ENCODE data around the gene TMBIM4.

TMBIM4 gene

DNA sequence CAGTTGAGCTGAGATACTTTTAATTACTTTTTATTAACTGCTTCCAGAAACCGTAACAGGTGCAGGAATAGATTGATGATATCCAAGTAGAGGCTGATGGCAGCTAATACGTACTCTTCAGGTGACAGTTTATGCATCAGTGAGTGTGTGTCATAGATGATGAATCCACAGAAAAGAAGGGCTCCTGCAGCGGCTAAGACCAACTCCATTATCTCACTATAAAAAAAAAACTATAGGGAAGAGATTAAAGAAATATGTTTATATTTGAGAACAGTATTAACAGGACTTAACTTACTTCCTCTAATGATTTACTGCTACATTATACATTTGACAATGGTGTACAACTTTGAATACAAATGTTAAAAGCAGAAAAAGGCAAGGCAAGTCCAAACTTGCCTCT lies 31.9 kb downstream of the TMBIM4 start:
- no peak for DNase-seq

DNA sequence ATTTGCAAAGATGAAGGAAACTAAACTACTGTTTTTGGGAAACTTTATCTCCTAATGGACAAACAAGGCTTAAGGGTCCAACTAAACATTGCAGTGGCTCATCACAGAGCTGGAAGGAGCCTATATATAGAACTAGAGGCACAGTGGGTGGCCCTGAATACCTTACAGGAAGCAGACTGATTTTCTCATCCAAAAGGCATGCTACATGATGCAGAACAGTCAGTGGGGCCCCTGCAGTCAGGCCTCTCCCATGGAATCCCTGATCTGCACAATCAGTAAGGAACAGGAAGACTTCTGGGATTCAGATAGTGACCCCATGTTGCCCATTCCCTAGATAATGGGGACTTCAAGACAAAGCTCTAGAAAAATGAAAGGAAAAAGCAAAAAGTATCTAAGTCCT lies 37.4 kb downstream of the TMBIM4 start:
- DNase-seq: peak; percentile 90

DNA sequence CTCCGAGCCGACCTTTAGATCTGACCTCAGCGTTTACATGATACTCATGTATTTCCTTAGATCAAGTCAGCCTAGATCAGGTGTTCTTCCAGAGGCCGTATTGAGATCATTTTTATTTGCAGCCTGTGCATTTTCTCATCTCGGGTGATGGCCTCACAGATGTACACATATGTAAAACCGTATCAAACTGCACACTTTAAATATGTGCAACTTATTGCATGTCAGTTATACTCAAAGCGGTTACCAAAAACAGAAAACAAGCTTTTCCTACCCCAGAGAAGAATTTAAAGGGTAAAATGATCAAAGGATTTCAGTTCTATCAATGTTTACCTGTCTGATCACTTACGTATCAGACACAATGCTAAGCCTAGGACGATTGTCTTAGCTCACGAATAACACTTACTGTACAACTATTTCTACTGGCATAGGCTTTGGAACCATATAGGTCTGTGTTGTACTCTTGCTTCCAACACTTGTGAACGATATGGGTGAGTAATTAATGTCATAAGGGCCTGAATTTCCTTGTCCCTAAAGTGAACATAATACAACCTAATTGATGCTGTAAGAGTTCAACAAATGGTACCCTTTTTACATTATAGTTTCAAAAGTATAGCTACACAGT lies 38.6 kb downstream of the TMBIM4 start:
- DNase-seq: no peak

DNA sequence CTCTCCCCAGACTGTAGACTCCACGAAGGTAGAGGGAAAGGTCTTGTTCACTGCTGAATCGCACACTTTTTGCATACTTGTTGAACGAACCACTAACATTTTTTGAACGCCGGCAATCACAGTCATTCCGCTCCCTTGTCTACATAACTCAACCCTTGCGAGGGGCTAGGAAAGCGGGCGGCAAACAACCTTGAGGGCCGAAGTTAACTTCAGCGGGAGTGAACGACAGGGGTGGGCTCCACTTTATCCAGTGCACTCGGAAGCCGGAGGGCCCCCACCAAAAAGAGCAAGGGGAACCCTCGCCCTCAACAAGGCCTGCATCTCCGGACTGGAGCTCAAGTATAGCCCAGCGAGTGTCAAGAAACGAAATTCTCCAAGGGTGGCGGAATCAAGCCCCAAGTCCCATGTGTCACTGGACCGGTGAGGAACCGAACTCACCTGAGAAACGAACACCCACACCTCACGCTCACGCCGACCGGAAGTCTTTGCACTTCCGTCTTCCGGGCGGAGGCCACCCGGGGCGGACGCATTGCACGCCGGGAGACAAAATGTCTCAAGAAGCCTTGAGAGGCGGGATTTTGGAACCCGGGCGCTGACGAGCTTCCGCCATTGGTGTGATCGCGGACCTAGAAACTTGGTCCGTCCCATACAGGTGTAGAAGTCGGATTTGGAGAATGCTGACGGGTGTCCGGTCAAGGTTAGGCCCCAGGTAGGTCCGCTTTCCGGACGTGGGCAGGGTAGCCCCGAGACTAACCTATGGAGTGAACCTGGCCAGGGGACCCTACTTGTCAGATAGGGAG lies 39.3 kb downstream of the TMBIM4 start, which contains the start of gene LLPH:
LLPH (minus strand) TSS at position 484 of the 800 bp plus-strand sequence. CDS start 1,644 bp downstream, outside the sequence.
- DNase-seq: peak; percentile 86

DNA sequence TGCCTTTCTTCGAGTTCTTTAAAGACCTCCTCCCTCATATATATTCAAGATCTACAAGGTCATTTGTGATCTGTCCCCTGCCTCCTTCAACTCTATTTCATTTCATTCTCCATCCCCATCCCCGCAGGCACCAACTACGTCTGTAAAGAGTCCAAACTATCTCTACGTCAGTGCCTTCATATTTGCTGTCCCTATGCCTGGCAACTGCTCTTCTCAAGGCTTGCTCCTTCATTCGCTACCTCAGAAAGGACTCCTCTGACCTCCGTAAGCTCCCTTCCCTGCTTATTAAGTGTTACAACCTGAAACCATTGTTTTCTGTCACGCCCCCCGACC lies 39.9 kb downstream of the TMBIM4 start:
- no peak for DNase-seq

DNA sequence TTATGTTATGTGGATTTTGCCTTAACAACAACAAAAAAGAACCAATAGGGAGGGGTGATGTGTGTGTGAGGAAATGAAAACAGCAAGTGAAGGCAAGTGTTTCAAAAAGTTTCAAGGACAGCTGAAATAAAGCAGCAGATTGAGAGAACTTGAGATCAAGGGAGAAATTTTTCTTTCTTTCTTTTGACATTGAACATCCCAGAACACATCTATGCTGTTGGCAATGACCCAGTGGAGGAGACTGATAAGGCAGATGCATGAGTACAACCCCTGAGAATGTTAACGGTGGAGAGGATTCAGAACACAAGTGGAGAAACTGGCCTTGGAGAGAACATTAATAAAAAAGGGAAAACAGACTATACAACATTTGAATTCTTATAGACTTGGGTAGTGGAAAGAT lies 42.1 kb downstream of the TMBIM4 start:
- no peak for DNase-seq

DNA sequence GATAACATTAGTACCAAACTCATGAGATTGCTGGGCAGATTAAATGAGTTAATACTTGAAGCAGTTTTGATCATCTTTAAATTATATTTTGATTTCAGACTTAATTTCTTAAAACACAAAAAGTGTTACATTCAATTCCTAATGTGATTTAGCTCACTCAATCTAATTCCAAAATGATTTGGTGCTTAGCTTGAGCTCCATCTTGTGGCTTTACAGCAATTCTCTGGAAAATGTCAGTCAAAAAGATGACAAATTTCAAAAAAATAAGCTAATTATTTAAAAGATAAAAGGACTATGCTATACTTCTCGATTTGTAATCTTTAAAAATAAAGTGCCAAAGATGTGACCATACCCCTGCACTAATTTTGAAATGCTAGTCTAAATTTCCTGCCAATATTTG lies 49.3 kb downstream of the TMBIM4 start:
- DNase-seq: no peak

DNA sequence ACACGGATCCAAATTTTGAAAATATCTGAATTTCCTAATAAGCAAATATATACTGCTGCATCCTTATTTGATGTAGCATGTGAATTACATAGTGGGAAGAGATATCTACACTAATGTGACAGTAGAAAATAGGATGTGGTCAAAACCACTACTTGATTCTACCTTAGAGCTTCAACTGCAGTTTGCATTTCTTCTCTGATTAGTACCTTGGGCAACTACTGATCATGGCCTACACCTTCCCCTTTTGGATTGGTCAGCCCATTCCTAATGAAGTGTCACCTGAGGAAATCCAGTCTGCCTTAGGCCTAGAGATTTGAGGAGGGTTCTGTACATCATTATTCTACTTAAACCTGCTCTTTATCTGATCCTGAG lies 49.9 kb downstream of the TMBIM4 start:
- DNase-seq: no peak

DNA sequence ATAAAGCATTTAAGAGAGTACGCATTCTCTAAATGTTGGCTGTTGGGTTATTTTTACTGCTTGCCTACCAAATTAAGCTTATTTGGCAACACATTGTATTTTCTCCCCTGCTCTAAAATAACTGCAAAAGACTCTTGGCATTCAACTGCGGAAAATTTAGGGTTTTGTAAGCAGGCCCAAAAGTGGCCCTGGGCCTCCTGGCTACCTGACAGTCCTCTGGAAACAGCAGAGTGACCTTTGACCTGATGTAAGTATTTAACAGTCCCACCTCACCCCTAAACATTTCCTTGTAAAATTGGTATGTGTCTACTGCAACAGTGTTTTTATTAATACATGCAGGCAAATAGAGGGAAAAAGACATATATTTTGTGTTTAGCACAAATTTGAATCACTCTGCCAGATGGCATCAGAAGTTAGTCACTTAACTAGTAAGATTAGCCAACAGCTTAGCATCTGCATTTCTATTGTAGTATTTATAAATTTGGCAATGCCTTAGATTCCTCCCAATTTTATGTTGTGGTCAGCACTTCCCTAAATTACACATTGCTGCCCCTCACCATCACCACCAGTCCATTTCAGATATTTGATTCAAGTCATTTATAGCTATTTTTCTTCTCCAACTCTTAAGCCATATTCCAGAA lies 50.4 kb downstream of the TMBIM4 start:
- DNase-seq: peak; percentile 58

DNA sequence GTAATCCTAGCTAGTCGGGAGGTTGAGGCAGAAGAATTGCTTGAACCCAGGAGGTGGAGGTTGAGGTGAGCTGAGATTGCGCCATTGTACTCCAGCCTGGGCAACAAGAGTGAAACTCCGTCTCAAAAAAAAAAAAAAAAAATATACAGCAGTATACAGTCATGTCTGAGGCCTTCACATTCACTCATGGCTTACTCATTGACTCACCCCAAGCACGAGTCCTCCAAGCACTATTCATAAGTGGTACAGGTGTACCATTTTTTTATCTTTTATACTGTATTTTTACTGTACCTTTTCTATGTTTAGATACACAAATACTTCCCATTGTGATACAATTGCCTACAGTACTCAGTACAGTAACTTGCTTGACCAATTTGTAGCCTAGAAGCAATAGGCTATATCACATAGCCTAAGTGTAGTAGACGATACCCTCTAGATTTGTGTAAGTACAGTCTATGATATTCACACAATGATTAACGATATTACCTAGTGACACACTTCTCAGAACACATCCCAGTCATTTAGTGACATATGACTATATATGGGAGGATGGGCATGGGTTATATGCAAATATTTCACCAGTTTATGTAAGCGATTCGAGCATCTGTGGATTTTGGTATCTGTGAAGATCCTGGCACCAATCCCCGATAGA lies 51.4 kb downstream of the TMBIM4 start:
- peak; percentile 76 for DNase-seq

DNA sequence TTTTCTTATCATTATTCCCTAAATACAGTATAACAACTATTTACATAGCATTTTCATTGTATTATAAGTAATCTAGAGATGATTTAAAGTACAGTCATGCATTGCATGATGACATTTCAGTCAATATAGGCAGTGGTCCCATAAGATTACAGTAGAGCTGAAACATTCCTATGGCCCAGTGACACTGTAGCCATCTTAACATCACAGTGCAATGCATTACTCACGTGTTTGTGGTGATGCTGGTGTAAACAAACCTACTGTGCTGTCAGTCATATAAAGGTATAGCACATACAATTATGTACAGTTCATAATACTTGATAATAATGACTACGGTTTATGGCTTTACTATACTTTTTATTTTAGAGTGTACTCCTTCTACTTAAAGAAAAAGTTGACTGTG lies 52.6 kb downstream of the TMBIM4 start:
- DNase-seq: no peak

DNA sequence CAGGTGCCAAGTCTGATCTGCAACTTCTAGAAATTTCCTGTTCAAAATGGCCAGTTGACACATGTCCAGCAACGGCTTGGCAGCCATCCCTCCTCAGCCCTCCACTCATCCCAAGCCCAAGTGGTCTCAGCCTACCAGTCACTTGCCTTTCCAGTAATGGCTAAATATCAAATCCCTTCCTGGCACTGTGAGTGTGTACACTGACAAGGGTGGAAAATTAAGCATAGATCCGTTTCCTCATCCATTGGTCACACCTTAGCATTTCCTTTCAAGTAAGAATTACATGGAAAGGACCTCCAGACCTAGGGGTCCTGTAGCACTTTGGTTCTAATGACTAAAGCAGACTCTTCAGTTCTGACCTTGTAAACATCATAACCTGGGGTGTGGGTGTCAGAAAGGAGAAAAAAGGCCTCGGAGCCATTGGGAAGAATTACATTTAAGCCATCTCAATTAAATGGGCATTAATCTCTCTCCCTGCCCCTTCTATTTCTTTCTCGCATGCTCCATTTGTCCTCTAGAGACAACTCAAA lies 54.7 kb downstream of the TMBIM4 start:
- DNase-seq: no peak

DNA sequence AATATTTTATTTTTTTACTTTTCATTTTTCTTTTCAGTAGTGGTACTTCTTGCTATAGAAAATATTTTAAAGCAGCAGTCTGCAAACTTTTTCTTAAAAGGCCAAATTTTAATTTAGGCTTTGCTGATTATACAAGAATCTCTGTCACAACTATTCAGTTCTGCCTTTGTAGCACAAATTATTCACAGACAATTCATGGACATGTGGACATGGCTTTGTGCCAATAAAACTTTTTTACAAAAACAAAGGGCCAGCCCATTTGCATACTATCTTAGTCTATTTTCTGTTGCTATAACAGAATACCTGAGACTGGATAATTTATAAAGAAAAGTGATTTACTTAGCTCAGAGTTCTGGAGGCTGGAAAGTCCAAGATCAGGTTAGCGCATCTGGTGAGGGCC lies 56.3 kb downstream of the TMBIM4 start:
- DNase-seq: no peak

DNA sequence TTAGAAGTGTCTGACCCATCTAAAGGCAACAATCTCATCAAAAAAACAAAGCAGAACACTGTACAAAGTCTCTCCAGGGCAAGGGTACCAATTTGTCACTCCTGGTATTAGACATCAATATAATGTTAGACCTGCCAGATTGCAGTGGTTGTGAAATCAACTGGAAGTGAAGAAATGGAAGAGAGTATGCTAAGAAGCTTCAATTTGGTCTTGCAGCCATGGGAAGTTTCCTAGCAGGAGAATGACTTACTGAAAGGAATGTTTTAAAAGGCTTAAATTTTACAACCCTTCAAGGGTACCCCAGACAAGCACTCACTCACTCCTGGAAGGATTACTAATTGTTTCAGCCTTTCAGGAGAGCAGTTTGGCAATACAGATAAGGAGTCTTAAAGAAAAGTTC lies 58.2 kb downstream of the TMBIM4 start:
- DNase-seq: peak; percentile 46

DNA sequence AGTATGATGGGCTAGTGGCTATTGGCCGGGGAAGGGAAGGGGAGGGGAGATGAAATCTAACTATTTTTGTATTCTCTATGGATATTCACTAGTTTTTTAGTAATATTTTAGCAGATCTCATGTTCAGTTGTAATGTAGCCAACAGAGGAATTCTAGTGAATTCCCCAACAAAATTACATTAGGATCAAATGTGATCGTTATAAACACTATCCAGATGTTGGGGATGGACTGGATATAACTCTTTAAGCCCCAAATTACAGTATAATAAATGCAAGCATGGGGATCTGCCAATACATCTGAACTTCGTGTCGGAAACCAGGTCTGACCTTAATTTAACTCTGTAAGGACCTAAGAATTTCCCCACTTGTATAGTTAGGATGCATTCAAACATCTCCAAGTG lies 60.7 kb downstream of the TMBIM4 start:
- DNase-seq: no peak

DNA sequence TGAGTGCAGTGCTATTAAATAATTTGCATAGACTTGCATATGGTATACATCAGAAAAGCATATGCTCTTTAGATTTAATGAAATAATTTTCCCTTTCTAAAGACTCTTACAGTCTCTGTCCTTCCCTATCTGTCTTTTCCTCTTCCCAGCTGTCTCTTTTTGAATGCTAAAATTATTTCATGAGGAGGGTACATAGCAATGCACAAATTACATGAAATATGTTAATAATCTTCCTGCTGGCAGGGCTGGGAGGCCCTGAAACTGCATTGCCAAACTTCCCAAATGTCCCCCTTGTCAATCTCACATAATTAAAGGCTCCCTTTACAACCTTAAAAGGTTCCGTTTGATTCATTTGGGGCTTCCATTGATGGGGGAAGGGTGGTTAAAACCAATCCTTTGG lies 61.4 kb downstream of the TMBIM4 start:
- no peak for DNase-seq

DNA sequence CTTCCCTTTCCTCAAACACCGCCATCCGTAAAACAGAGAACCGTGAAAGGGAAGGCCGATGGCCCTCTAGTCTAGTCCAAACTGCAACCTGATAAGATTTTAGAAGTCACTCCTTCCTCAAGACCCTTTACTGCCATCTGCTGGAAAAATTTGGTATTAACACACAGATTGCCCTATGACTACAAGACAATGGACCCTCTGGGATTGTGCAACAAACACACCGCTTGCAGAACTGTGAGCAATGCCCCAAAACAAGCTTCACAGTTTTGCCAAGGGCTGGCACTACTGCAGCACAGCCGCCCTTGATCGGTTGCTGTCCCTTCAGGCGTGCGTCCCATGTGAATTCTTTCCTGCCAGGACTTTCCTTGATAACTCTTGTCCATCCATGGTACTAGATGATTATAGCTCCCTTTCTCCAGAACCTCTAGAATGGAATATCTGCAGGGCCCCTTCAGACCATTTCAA lies 62.3 kb downstream of the TMBIM4 start:
- peak; percentile 87 for DNase-seq

DNA sequence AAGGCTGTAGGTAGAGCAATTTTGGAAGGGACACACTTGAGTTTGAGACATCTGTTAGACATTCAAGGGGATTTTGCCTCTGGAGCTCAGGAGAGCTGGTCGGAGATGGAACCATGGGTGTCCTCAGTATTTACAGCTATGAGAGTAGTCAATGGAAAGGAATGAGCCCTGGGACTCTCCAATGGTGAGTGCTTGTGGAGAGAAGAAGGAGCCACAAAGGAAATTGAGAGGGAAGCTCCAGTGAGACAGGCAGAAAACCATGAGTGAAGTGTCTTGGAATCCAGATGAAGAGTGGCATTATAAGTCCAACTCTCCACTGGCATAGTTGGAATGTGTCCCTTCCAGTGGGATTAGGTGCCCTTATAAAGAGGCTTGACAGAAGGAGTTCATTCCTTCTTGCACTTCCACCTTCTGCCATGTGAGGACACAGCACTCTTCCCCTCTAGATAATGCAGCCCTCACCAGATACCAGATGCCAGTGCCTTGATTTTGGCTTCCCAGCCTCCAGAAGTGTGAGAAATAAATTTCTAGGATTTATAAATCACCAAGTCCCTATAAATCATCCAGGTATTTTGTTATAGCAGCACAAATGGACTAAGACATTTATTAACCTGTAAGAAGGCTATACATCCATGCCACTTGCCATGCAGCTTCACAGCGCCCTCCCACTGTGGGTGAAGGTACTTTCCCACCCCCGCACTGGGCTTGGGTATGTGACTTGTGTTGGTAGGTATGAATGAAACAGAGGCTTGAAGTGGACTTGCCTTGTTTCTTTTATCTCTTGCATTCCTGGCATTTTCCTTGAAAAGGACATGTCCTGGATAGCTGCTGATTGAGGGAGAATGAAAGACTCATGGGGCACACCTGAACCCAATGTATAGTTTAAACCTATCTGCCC lies 66.5 kb downstream of the TMBIM4 start:
- no peak for DNase-seq

DNA sequence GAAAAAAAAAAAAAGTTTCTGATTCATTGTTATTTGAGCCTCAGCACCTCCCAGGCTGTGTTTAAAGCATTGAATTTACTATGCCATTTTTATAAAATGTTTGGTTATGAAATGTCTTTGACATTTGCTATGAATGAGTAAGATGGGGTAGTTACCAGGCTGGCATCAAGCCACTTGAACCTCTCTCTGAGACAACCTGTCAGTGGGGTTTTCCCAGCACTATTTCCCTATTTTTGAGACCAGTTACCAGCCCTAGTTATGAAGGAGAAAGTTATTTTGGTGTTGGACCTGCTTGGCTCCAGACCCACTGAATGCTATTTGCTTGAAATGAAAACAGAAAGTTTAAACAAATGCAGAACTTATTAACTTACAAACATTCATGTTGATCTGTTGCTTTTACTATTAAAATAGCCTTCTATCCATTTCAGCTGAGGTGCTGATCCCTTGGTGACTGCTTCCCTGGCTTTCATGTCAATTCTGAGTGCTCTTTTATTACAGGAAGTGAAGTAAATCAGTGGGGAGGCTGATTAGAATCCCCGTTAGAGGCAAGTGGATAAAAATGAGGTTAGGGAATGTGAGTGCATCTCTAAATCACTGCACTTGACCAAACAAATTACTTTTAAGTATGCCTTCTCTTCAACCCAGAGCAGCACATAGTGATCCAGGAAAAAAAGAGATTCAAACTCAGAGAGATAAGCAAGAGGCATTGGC lies 77.1 kb downstream of the TMBIM4 start:
- peak; percentile 65 for DNase-seq

DNA sequence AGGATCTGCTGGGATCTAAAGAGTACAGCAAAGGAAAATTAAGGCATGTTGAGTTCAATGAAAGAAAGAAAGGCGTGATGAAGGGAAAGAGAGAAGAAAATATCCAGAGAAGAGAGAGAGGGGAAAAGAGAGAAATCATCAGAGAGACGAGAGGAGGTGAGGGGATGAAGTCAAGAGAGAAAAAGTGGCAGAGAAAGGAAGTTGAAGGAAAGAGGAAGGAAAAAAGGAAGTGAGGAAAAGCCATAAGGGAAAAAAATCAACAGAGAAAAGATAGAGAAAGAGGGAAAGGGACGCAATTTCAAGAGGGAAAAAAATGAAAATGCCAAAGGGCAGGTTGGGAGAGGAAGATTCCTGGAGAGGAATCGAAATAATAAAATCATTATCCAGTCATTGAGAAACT lies 79.6 kb downstream of the TMBIM4 start:
- no peak for DNase-seq

DNA sequence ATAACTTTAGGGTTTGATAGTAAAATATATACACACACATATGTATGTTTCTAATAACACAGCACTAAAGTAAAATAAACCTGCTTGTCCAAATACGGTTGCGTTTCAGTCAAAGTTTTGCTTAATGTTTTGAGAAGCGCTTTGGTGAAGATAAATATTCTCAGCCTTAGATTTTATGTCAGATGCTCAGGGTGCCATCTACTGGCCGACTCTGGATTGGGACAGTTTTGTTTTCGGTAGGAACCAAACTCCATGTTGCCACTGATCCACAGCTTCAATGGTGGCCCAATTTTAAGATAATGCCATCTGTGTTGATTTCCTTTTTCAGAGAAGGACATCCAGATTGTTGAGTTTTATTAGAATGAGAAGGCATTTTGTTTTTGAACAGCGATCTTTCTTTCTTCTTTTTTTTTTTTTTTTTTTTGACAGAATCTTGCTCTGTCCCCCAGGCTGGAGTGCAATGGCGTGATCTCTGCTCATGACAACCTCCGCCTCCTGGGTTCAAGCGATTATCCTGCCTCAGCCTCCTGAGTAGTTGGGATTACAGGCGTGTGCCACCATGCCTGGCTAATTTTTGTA lies 82.3 kb downstream of the TMBIM4 start:
- peak; percentile 69 for DNase-seq
